Panc1 (cell line): ENCODE measurements around the gene CCDC54. TPM values are rescaled to one million over a fixed set of nuclear protein-coding genes. Genes with fewer than 3 reads are reported as not detected.

ENCODE experiments used
- ATAC-seq: fragments of 200-7000 bp; cut with Tn5 transposase; 2 replicates; pipeline ENCODE4 v1.9.1; 2020; ENCODE audit warnings: mild to moderate bottlenecking, moderate library complexity
- BruUV-seq: library from RNA; stranded (reverse); fragments of 400-500 nt; replicated peaks from 2 replicates; lab custom pipeline; 2021; lab: Mats Ljungman, UMichigan
- CTCF ChIA-PET: fragments of 300-600 bp; sonication (Branson Sonifier 250); formaldehyde crosslinking; loops from one replicate; lab custom pipeline; 2022; ENCODE audit warnings: antibody characterized with exemption; lab: Charles Lee
- POLR2A ChIA-PET: fragments of 300-600 bp; sonication (Branson Sonifier 250); formaldehyde crosslinking; loops from one replicate; lab custom pipeline; 2022; ENCODE audit warnings: antibody characterized with exemption; lab: Charles Lee
- DNase-seq: peaks from one replicate; pipeline ENCODE4 v3.0.0-alpha.2; 2010; ENCODE audit warnings: low read depth, low spot score
- H3K27ac ChIP-seq: 2 replicates; pipeline ENCODE4 v1.5.1; 2011; ENCODE audit warnings: mild to moderate bottlenecking, low read length, inconsistent platforms
- H3K27me3 ChIP-seq: fragments of 200-500 bp; sonication (Bioruptor generic); 2 replicates; pipeline ENCODE4 v1.6.0; 2014; ENCODE audit warnings: low read length, inconsistent platforms; ENCODE audit not compliant: control insufficient read depth, insufficient read depth
- H3K36me3 ChIP-seq: fragments of 200-500 bp; sonication (Bioruptor generic); 2 replicates; pipeline ENCODE4 v1.5.1; 2014; ENCODE audit warnings: inconsistent platforms, mild to moderate bottlenecking, low read length, moderate library complexity; ENCODE audit not compliant: control insufficient read depth, insufficient read depth
- H3K4me1 ChIP-seq: 2 replicates; pipeline ENCODE4 v1.5.1; 2011; ENCODE audit warnings: inconsistent platforms, mild to moderate bottlenecking, low read length, moderate library complexity; ENCODE audit not compliant: control insufficient read depth, insufficient read depth
- H3K4me3 ChIP-seq, 2 experiments: 2 replicates each; pipeline ENCODE4 v1.5.1; 2011 to 2012; ENCODE audit warnings: low read depth in 2 of 2, low read length in 2 of 2, mild to moderate bottlenecking in 2 of 2, inconsistent platforms in 1 of 2, moderate library complexity in 1 of 2
- H3K9me3 ChIP-seq: fragments of 200-500 bp; sonication (Bioruptor generic); 2 replicates; pipeline ENCODE4 v1.5.1; 2014; ENCODE audit warnings: low read depth, mild to moderate bottlenecking, inconsistent platforms, low read length, moderate library complexity; ENCODE audit not compliant: control insufficient read depth, insufficient read depth
- CTCF ChIP-seq: fragments of 450-650 bp; IDR thresholded peaks from 2 replicates; pipeline ENCODE4 v1.5.1; 2017; ENCODE audit warnings: mild to moderate bottlenecking
- POLR2AphosphoS5 ChIP-seq: IDR thresholded peaks from 2 replicates; pipeline ENCODE4 v1.6.1; 2012; ENCODE audit warnings: mild to moderate bottlenecking, low read depth, low read length, moderate library complexity
- REST ChIP-seq, 2 experiments: IDR thresholded peaks; 2 replicates each; pipeline ENCODE4 v1.6.1; 2011 to 2012; ENCODE audit warnings: low read depth in 2 of 2, control low read depth in 1 of 2, low read length in 1 of 2, mild to moderate bottlenecking in 1 of 2, moderate library complexity in 1 of 2; ENCODE audit not compliant: insufficient read depth in 1 of 2
- SIN3A ChIP-seq: IDR thresholded peaks from 2 replicates; pipeline ENCODE4 v1.6.1; 2012; ENCODE audit warnings: low read depth, mild to moderate bottlenecking, low read length, moderate library complexity, borderline replicate concordance; ENCODE audit not compliant: insufficient read depth
- TCF7L2 ChIP-seq: IDR thresholded peaks from 2 replicates; pipeline ENCODE4 v1.6.1; 2011; ENCODE audit warnings: mild to moderate bottlenecking, low read depth, low read length, inconsistent platforms
- in situ Hi-C: cut with HindIII; loops from 2 replicates; pipeline ENCODE4 v1.10.0; 2016; ENCODE audit warnings: low sequenced_read_pairs, low pct_unique_long_range_greater_than_20kb
- intact Hi-C: fragments of 100-400 bp; cut with micrococcal nuclease; formaldehyde crosslinking; loops from one replicate; pipeline ENCODE4 v1.10.0; 2022; ENCODE audit not compliant: unreplicated experiment
- total RNA-seq: library from RNA; stranded (reverse); gene quantifications from one replicate; pipeline ENCODE4 v1.2.1, GENCODE V29; 2021; ENCODE audit not compliant: unreplicated experiment

The CCDC54 gene
- total RNA-seq, 1 experiment from 2014 or later = not detected

- no peak for ATAC-seq
- H3K27me3 ChIP-seq = no peaks in the 10 kb centered on the region
- no peak overlapping the region for H3K27ac ChIP-seq
- intact Hi-C loops = no loop called here
- in situ Hi-C loops = no loop called here
- ChIA-PET POLR2A (no interaction called here), CTCF (no interaction called here)
- H3K9me3 ChIP-seq = peaks cover 6% of the 10 kb centered on the region; the same call in 1 of the 2 replicates
- DNase-seq = no peak
- no peaks in the 10 kb centered on the region for H3K4me1 ChIP-seq
- H3K36me3 ChIP-seq = no peaks in the 10 kb centered on the region
- TF ChIP-seq CTCF (no peak), POLR2AphosphoS5 (no peak)
- no peak overlapping the region for H3K4me3 ChIP-seq
- no TSS peak for BruUV-seq
Observed at GRCh38 chr3:107404727-107405469, 27.7 kb downstream of the CCDC54 start.

- no TSS peak for BruUV-seq
- no peak for ATAC-seq
Observed at GRCh38 chr3:107407355-107407754, 30.1 kb downstream of the CCDC54 start.

More at GRCh38 chr3:107407355-107407754, 30.1 kb downstream of the CCDC54 start:
- TF ChIP-seq CTCF (no peak), REST (IDR thresholded peaks at IDR 0.05; ENCODE audit: insufficient read depth in 1 of 2, low read depth in 2 of 2, low read length in 1 of 2) (no peak), TCF7L2 (no peak), POLR2AphosphoS5 (no peak), SIN3A (no peak)
- intact Hi-C loops (no loop called here), in situ Hi-C loops (no loop called here)
- no peak overlapping the region for H3K4me3 ChIP-seq
- H3K9me3 ChIP-seq = peaks cover 6% of the 10 kb centered on the region; the same call in 1 of the 2 replicates
- CTCF ChIA-PET = no interaction called here
- no peak overlapping the region for H3K27ac ChIP-seq
- no peaks in the 10 kb centered on the region for H3K27me3 ChIP-seq
- POLR2A ChIA-PET = no interaction called here
- H3K36me3 ChIP-seq = no peaks in the 10 kb centered on the region
- no peaks in the 10 kb centered on the region for H3K4me1 ChIP-seq
- no peak for DNase-seq
